Measurements from ENCODE around the gene ERCC6L2. TPM values are rescaled to one million over a fixed set of nuclear protein-coding genes. Genes with fewer than 3 reads are reported as not detected.

The ERCC6L2 gene
- total and polyA plus RNA-seq, 2 of the 8 experiments (the other 6 are each of a cell fraction or from before 2014, with no cell fraction given) = 9.8 to 50.0 TPM

DNA sequence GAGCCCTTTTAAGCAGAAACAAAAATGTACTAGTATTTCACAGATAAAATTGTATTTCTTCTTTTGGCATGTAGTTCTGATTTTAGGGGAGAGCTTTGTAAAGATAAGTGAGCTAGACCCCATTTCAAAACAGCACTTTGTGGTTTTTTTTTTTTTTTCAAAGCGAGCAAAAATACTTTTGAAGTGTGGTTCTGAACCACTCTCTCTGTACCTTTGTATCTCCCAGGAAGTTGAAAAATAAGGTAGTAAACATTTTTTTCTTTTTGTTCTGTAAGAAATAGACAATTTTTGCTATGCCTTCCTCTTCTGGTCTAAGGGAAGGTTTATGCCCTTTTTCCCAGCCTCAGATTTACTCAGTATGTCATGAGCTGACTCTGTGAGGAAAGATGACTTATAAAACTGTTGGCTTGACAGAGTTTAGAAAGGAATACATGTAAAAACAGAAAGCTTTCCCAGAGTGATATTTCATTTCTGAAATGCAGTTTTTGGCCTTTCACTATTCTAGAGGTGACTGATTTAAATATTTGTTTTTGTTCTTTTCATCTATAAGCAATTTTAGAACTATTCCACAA lies 12.5 kb downstream of the ERCC6L2 start:
- no peak overlapping the region for H3K4me3 ChIP-seq (ENCODE audit: extremely low read depth in 1 of 4, insufficient read depth in 2 of 4, low read depth in 3 of 4, low read length in 4 of 4)
- CTCF ChIA-PET (ENCODE audit: partially characterized antibody) = interaction anchor here (1.0 to 1.3 kb wide), 2 partner anchors 21 to 152 kb away, joined by 3 to 5 read pairs; no protein-coding TSS in a partner anchor
- peaks cover 0 to 2% of the 10 kb centered on the region in 2 experiments for H4K20me1 ChIP-seq (replicated peaks in 1 of 2; ENCODE audit: control insufficient read depth in 1 of 2, insufficient read depth in 2 of 2, low read length in 2 of 2)
- peaks cover 2% of the 10 kb centered on the region; the same call in 1 of the 2 replicates for H3K79me1 ChIP-seq (ENCODE audit: low read depth, low read length)
- no peak overlapping the region for H3K23ac ChIP-seq (ENCODE audit: insufficient read length)
- peaks cover 0 to 13% (median 0%) of the 10 kb centered on the region in 4 experiments; a peak in 3 of 8 replicates for H3K36me3 ChIP-seq (ENCODE audit: control insufficient read depth in 2 of 4, insufficient read depth in 4 of 4, low read length in 3 of 4)
- peaks cover 0 to 81% of the 10 kb centered on the region in 2 experiments; a peak in 2 of 4 replicates for H3K79me2 ChIP-seq (ENCODE audit: control insufficient read depth in 1 of 2, insufficient read depth in 2 of 2, low read length in 2 of 2)
- H2BK120ac ChIP-seq (replicated peaks; ENCODE audit: low read depth, low read length) = no peak overlapping the region
- H3K9me3 ChIP-seq (ENCODE audit: insufficient read depth in 2 of 2, low read depth in 1 of 2, low read length in 1 of 2) = no peaks in the 10 kb centered on the region
- no peak overlapping the region for H4K5ac ChIP-seq (ENCODE audit: insufficient read length, low read depth, low read length)
- H4K8ac ChIP-seq (ENCODE audit: extremely low read depth, insufficient read depth, low read length) = no peak overlapping the region
- no peak overlapping the region for H3K56ac ChIP-seq (replicated peaks; ENCODE audit: insufficient read length, low read depth, low read length)
- no peak overlapping the region for H2AFZ ChIP-seq (ENCODE audit: low read length)
- FAIRE-seq (no peak), DNase-seq (ENCODE audit: low read depth in 1 of 2, low spot score in 2 of 2) (no peak)
- no peak overlapping the region for H2AK5ac ChIP-seq (ENCODE audit: low read depth, low read length)
- H3K18ac ChIP-seq (ENCODE audit: extremely low read depth, low read length) = no peak overlapping the region
- H3K23me2 ChIP-seq (ENCODE audit: low read depth, low read length) = no peaks in the 10 kb centered on the region
- H2BK5ac ChIP-seq (ENCODE audit: low read depth, low read length) = no peak overlapping the region
- no peak overlapping the region for H3K9ac ChIP-seq (replicated peaks in 1 of 4; ENCODE audit: extremely low read depth in 1 of 4, low read depth in 3 of 4, low read length in 3 of 4)
- H3K4me1 ChIP-seq (replicated peaks in 1 of 4; ENCODE audit: control insufficient read depth in 3 of 4, insufficient read depth in 4 of 4, low read length in 3 of 4) = no peaks in the 10 kb centered on the region
- 100% methylated on average over 1 of the region's 1 CpG; no CpG with 5 or more reads in 1 of the 2 experiments for WGBS, 2 experiments (ENCODE audit: extremely low coverage in 1 of 2, insufficient coverage in 1 of 2, insufficient read length in 1 of 2, insufficient replicate concordance in 2 of 2, low coverage in 1 of 2, low lambda C conversion rate in 2 of 2, missing lambda C conversion rate in 1 of 2)
- H3K27ac ChIP-seq (ENCODE audit: low read depth, low read length) = no peak overlapping the region
- H4K91ac ChIP-seq (replicated peaks; ENCODE audit: insufficient read length, low read length) = no peak overlapping the region
- H2BK12ac ChIP-seq (ENCODE audit: low read depth, low read length) = no peak overlapping the region
- no peak overlapping the region for H3K14ac ChIP-seq (ENCODE audit: insufficient read length)
- no peak overlapping the region for H2BK15ac ChIP-seq (ENCODE audit: low read length)
- no peaks in the 10 kb centered on the region for H3K27me3 ChIP-seq (replicated peaks in 1 of 4; ENCODE audit: control insufficient read depth in 3 of 4, extremely low read depth in 1 of 4, insufficient read depth in 3 of 4, low read length in 3 of 4)
- H3K4me2 ChIP-seq (ENCODE audit: insufficient read depth in 1 of 2, low read depth in 2 of 2, low read length in 2 of 2) = no peak overlapping the region
- no peak overlapping the region for H2BK20ac ChIP-seq (ENCODE audit: low read length)
- H3K4ac ChIP-seq (replicated peaks; ENCODE audit: insufficient read length, low read depth, low read length) = no peak overlapping the region
- POLR2A ChIA-PET (ENCODE audit: partially characterized antibody) = interaction anchor here (0.8 to 1.6 kb wide), 2 partner anchors 12 to 13 kb away, joined by 3 to 6 read pairs; partner anchors contain the start of gene ERCC6L2
- TF ChIP-seq HDAC6 (IDR thresholded peaks at IDR 0.05; ENCODE audit: low read depth, low read length) (no peak), KDM4A (IDR thresholded peaks at IDR 0.05; ENCODE audit: low read depth, low read length, severe bottlenecking) (no peak), RXRA (IDR thresholded peaks at IDR 0.05; ENCODE audit: insufficient read depth, low read depth, low read length) (no peak), TCF12 (IDR thresholded peaks at IDR 0.05; ENCODE audit: low read depth, low read length) (no peak), CTBP2 (IDR thresholded peaks at IDR 0.05; ENCODE audit: borderline replicate concordance, insufficient read depth, insufficient read length, low read length) (no peak), SRF (IDR thresholded peaks at IDR 0.05; ENCODE audit: low read depth, low read length) (no peak), PHF8 (conservative IDR thresholded peaks at IDR 0.05; ENCODE audit: low read depth, low read length) (no peak), SIRT6 (IDR thresholded peaks at IDR 0.05; ENCODE audit: low read length) (no peak), EP300 (IDR thresholded peaks at IDR 0.05; ENCODE audit: borderline replicate concordance in 1 of 2, low read depth in 2 of 2, low read length in 2 of 2) (no peak), FOSL1 (IDR thresholded peaks at IDR 0.05; ENCODE audit: insufficient read depth, low read depth, low read length) (no peak)
